HG03095 (cell line): ENCODE data around the gene CDC37.
A peak's percentile ranks its signal among the peaks of the same experiment; 100 is the strongest.

Experiments
- ATAC-seq: cut with Tn5 transposase; IDR thresholded peaks from one replicate; pipeline ENCODE4 v1.9.1; 2021; ENCODE audit warnings: moderate library complexity; ENCODE audit not compliant: unreplicated experiment

CDC37 gene

DNA sequence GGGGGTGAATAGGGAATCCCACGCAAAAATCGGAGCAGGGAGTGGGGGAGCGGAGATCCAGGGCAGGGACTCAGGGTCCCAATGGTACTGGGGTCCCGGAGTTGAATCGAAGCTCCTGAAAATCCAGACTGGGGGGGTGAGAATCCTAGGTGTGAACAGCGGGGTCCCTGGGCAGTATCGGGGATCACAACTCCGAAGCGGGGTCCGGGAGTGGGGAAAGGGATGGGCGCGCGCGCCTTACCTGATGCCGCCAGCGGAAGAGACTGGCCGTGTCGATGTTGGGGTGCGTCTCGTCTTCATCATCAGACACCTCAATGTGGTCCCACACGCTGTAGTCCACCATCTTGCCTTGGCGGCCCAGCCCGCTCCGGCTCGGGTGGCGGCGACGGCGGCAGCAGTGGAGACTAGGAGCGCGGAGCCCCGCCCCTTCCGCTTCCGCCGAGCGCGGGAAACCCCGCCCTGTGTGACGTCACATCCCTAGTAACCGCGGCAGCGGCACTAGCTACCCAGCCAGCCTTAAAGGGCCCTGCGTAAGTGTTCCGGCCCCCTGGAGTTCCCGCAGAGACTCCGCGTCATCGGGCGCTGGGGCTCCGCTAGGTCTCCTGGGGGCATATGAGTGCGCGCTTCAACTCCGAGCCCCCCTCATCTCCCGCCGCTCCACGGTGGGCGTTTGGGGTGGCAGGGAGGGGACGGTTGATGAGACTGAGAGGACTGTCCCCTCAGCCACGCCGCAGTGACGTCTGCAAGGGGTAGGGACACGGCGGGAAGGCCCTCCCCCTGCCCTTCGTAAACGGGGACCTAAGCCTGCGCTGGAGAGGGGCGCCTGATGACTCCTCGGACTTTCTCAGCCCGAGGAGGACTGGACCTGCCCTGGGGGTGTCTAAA is at the start of gene CDC37:
CDC37 (minus strand) TSS at position 406 of the 885 bp plus-strand sequence; CDS start at position 343, 63 bp downstream.
- peak; percentile 67 for ATAC-seq

DNA sequence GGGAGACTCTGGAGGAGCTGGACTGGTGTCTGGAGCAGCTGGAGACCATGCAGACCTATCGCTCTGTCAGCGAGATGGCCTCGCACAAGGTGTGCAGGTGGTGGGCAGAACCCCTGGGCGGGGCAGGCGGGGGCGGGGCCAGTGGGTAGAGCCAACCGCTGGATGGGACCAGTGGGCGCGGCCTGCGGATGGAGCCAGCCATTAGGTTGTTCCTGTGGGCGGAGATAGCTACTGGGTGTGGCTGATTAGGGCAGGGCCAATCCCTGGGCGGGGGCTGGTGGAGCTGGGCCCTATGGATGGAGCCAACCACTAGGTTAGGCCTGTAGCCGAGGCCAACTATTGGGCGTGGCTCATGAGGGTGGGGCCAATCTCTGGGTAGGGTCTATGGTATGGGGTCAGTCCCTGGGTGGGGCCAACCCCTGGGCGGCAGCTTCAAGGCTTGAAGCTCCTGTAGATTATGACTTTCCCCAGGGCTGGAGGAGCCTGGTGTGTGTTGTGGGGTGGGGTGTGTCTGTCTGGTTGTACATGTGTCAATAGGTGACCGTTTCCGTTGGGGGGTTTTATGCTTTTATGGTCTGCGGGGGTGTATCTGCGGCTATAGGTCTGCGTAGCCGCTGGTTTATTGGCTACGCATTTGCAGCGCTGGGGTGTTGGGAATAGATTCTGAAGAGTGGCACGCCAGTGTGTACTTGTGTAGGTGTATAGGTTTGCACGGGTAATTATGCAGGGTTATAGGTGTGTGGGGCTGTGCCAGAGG is 47.7 kb upstream of the CDC37 start:
- no peak for ATAC-seq

DNA sequence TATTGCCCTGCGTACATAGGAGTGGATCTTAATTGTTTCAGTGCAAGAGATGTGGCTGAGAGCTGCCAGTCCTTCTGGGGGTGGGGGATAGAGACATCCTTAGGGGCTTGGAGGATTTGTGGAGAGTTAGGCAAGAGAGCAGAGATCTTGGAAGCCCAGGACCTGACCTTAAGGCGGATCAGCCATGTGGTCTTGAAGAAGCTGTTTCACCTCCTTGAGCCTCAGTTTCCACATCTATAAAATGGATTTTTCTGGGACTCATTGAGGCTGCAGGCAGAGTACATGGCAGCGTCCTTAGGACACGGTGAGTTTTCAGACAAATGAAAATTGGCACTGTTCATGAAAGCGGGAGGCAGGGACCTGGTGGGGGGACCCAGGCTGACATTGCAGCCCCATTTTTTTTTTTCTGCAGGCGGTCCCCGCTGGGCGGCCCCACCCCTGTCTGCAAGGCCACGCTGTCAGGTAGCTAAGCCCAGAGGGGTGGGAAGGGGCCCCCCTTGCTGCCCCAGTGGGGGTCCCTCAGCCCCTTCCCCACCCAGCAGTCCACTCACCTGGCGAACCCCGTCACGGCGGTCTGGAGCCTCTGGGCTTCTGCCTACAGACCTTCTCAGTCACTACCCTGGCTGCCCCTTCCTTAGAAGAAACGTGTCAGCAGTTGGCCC is 47.0 kb upstream of the CDC37 start:
- ATAC-seq, result no peak

DNA sequence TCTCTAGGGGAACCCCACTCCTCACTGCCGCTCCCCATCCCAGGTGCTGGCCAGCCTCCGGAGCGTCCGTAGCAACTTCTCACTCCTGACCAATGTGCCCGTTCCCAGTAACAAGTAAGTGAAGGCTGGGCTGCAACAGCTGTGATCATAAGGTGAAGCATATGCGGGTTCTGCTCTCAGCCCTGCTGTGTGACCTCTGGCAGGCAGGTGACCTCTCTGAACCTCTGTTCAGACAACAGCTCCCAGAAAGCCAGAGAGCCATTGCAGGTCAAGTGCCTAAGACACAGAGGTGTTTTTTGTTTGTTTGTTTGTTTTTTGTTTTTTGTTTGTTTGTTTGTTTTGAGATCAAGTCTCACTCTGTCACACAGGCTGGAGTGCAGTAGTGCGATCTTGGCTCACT is 45.7 kb upstream of the CDC37 start:
- ATAC-seq, result no peak

DNA sequence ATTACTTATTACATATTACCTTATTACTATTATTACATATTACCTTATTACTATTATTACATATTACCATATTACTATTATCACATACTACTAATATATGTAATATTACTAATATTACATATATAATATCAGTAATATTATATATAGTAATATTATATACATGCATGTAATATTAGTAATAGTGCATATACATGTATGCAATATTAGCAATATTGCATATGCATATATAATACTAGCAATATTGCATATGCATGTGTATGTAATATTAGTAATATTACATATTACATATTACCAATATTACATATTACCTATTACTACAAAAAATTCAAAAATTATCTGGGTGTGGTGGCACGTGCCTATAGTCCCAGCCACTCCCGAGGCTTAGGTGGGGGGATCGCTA is 39.4 kb upstream of the CDC37 start:
- ATAC-seq, result no peak

DNA sequence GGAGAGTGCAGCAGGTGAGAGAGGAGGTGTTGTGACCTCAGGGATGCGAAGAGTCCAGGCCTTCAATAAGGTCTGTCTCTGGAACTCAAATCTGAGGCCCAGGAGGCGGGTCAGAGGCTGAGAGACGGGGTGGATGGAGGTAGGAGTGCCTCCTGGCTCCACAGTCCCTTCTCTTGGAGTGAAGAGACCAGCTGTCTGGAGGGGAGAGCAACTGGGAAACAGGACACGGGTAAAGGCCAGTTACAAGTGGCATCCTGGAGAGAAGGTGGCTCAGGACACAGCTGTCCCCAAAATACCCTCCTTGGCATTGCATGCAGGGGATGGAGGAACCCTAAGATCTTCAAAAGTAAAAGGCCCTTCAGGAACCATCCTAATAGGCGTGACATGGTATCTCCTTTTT is 36.2 kb upstream of the CDC37 start:
- no peak for ATAC-seq

DNA sequence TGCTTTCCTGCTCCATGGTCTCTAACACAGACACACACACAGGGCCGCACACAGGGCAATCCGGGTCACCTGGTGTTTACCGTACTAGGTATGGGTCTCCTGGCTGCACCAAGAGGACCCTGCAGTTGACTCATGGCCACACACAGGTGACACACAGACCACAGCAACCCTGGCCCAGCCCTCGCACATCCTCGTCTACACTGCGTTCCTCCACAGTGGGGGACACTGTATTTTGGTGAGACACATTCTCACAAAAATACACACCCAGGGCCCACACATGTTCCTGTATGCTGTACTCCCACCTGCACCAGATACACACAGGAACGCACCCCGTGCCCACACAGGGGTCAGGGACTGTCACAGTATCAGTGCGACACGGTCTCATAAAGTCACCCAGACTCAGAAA is 29.8 kb upstream of the CDC37 start:
- ATAC-seq, result no peak

DNA sequence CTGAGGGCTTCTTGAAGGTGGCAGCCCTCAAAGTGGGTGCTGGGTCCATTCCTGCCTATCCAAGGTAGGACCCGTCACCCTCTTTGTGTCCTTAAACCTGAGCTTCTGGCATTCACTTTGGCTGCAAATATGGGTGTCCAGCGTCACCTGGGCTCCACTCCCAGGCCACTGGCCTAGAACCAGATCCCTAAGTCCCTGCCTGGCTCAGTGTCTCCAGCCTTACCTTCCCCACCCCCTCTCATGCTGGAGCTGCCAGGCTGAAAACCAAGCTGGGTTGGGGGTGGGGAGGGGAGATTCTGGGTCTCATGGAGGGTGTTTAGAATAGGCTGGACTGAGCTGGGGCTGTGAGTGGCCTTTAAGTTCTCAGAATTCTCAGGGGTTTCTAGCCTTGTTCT is 29.4 kb upstream of the CDC37 start:
- ATAC-seq, result no peak

DNA sequence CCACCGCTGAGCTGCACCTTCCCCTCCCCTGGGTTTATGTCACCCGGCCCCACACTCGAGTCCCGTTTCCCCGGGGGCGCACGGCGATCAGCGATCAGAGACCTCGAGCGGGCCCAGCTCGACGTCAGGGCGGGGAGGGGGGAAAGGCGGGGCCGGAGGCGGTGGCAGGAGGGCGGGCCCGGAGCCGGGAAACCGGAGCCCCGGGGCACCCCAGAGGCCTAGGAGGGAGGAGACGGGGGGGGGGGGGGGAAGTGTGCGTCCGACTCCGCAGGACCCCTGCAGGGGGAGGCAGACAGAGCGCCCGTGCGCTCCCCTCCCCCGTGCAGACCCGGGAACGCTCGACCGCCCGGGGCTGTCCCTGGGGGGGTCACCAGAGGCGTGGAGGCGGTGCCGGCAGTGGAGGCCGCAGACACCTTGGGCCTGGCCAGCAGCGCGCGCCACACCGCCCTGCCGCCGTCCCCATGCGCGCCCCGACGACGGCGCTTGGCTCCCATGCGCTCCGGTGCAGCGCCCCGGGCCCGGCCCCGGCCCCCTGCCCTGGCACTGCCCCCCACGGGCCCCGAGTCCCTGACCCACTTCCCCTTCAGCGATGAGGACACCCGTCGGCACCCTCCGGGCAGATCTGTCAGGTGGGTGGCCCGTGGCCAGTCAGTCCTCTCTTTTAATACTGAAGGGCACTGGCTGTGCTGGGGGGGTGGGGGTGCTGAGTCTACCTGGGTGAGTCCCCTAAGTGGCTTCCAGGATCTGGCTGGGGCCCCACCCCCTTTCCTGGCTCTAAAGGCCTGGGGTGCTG is 28.8 kb upstream of the CDC37 start:
- no peak for ATAC-seq

DNA sequence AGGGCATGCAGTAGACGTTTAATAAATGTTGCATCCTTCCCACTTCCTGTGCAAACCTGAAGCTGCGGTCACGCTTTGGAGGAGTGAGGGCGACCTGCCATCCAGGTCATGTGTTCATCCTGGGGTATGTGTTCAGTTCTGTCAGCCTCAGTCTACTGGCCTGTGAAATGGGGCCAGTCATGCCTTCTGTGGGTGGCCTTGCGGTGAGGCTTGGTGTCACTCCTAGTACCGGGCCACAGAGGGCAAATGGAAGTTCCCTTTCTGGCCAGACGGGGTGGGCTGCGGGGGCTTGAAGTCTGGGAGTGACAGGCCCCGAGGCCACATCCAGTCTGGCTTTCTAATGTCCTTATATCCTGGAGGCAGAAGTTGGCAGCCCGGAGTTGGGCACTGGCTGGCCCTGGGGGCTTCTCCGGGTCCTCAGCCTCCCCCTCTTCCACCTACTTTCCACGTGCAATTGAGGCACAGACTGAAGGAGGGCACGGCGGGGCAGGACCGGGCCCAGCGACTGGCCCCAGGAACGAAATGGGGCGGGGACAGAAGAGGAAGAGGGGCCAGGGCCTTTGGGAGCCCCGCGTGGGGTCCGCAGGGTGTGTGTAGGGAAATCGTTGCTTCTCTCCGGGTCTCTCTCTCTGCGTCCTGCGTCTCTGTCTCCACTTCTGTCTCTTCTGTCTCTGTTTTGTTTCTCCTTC is 28.1 kb upstream of the CDC37 start:
- ATAC-seq, result no peak

DNA sequence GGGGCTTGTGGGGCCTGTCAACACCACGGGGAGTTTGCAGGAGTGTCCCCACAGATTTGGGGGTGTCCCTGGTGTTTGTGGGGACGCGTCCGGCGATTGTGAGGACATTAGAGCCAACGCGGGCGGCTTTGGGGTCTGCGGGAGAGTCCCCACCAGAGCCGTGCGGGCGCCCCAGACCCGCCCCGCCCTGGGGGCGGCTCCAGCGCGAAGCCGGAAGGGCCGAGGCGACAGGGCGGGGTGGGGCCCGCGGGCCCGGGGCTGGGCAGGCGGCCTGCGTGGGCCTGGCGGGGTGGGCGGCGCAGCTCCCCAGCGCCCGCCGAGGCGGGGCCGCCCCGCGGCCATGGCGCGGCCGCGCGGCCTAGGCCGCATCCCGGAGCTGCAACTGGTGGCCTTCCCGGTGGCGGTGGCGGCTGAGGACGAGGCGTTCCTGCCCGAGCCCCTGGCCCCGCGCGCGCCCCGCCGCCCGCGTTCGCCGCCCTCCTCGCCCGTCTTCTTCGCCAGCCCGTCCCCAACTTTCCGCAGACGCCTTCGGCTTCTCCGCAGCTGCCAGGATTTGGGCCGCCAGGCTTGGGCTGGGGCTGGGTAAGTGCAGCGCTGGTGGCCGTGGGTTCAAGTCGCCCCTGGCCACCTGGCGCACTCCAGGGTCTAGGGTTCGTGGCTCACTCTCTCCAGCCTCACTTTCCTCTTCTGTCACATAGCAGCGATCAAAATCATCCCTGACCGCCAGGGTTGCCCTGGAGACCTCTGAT is 27.3 kb upstream of the CDC37 start:
- no peak for ATAC-seq

DNA sequence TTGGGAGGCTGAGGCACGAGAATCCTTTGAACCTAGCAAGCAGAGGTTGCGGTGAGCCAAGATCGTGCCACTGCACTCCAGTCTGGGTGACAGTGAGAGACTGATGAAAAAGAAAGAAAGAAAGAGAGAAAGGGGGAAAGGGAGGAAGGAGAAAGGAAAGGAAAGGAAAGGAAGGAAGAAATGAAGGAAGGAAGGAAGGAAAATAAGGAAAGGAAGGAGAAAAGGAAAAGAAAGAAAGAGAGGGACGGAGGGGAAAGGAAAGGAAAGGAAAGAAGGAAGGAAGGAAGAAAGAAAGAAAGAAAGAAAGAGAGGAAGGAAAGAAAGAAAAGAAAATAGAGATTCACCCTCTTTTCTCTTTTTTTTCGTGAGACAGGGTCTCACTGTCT is 25.6 kb upstream of the CDC37 start:
- ATAC-seq, result no peak

DNA sequence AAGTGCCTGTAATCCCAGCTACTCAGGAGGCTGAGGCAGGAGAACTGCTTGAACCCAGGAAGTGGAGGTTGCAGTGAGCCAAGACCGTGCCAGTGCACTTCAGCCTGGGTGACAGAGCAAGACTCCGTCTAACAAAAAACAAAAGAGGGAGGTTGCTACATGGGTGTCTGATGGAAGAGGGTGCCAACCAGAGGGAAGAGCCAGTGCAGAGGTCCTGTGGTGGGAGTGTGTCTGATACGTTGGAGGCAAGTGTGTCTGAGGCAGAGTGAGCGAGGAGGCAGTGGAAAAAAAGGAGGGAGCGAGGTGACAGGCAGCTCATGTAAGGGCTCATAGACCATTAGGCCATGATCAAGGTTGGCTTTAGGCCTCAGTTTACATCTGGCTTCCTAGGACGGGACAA is 23.8 kb upstream of the CDC37 start:
- ATAC-seq, result no peak

DNA sequence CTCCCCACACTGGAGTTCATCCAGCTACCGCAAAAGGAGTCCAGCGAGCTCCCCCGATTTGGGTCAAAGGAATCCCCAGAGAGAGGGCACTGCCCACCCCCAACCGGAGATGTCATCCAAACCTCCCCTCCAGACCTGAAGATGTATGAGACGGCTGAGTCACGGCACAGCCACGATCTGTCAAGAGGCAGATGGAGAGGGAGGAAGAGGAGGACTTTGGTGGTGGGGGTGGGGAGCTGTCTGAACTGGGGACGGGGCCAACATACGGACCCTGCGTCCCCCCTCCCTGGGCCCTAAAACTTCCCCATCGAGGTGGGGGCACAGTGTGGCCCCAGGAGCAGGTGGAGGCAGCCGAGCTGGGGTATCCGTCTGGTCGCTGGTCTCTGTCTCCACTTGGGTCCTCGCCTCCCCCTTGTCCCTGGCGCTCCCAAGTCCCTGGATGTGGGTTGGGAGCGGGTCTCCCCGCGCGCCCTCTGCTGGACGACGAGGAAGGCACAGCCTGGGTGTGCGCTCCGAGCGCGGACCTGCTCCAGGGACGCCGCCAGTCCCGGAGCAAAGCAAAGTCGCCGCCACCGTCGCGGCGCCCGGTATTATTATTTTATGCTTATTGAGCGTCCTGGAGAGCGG is 20.8 kb upstream of the CDC37 start:
- no peak for ATAC-seq

DNA sequence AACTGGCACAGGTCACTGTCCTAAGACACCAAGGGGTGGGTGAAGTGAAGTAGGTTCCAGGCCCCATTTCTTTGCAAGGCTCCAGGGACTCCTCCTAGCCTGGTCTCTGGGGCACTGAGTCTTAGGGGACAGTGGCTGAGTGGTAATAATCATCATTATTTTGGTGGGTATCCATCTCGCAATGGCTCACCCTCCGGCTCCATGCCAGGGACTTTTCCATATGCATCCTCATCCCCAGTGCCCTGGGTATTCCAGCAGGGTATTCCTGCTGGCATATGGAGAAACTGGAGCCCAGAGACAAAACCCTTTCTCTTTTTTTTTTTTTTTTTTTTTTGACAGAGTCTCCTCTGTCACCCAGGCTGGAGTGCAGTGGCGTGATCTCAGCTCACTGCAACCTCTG is 19.5 kb upstream of the CDC37 start:
- no peak for ATAC-seq

DNA sequence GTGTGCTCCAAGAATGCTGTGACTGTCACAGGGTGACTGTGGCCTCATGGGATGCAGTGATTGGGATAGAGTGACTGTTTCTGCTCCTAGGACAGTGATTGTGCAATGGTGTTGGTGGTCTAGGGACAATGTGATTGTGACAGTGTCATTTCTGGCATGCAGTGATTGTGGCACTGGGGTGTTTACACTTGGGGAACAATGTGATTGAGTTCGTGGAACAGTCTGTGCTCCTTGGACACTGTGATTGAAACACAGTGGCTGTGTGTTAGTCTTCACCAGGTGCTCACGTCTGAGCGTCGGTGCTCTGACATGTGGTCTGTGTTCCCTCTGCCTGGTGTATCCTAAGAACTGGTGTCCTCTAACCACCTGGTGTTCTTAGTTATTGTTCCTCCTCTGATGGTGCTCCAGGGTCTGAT is 18.7 kb upstream of the CDC37 start:
- ATAC-seq, result no peak

DNA sequence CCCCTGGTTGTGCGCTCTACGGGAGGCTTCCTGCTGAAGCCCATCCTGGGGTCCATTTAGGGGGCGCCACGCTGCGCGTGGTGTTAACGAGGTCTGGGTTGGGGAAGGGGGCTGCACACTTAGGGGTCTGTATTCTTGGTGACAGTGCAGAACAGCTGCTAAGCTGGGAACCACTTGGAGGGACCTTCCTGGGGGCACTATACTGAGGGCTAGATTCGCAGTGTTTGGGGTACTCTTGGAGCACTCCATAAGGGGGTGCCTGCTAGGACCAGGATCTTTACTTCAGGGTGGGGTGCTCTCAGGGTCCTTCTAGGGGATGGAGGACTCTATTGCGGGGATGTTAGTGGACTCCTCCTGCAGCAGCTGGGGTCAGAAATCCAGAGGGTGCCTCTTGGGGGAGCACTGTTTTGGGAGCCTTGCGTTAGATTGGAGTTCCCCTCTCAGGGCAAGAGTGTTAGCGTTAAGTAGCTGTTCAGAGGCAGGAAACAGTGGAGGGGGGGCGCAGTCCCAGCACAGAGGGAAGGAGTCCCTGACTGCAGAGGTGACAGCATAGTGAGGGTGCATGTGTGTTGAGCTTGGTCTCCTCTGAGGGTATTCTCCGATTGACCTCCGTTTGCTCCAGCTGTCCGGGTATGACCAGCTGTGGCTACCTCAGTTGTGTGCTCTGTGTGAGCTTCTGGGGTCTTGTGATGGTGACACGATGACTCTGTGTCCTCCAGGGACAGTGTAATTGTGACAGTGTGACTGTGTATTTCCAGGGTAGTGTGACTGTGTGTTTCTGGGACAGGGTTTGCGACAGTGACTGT is 18.1 kb upstream of the CDC37 start:
- no peak for ATAC-seq

DNA sequence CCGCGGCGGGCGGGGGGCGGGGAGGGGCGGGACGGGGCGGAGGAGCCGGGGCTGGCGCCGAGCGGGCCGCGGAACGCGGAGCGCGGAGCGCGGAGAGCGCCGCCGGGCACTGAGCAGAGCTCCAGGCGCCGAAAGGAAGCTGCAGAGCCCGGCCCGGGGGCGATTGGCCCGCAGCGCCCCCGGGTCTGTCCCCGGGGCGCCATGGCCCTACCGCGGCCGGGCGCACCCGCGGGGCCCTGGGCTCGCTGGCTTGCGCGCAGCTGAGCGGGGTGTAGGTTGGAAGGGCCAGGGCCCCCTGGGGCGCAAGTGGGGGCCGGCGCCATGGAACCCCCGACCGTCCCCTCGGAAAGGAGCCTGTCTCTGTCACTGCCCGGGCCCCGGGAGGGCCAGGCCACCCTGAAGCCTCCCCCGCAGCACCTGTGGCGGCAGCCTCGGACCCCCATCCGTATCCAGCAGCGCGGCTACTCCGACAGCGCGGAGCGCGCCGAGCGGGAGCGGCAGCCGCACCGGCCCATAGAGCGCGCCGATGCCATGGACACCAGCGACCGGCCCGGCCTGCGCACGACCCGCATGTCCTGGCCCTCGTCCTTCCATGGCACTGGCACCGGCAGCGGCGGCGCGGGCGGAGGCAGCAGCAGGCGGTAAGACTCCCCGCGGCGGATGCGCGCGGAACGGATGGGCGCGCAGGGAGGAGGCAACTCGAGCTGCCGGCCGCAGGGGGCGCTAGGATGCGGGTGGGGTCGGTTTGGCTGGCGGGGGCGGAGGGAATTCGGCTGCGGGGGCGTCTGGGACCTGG is 17.3 kb upstream of the CDC37 start, which contains the start of gene PDE4A:
PDE4A (plus strand) TSS at position 95 of the 796 bp plus-strand sequence; CDS start at position 322, 227 bp downstream.
- no peak for ATAC-seq
